Endothelial cell of umbilical vein (primary cell): ENCODE results near the gene OTULINL. TPM values are rescaled to one million over a fixed set of nuclear protein-coding genes. Genes with fewer than 3 reads are reported as not detected.

Experiments
- BruUV-seq: library from RNA; stranded (reverse); fragments of 400-500 nt; replicated peaks from 2 replicates; lab custom pipeline; 2021; lab: Mats Ljungman, UMichigan
- CTCF ChIA-PET: fragments of 300-600, 350-600 bp; sonication (Branson Sonifier 250); formaldehyde crosslinking; loops from one replicate; lab custom pipeline; 2021; ENCODE audit warnings: antibody characterized with exemption, inconsistent platforms; lab: Charles Lee
- POLR2A ChIA-PET: fragments of 300-600, 350-600 bp; sonication (Branson Sonifier 250); formaldehyde crosslinking; loops from one replicate; lab custom pipeline; 2021; ENCODE audit warnings: antibody characterized with exemption, inconsistent platforms; lab: Charles Lee
- DNase-seq: peaks from one replicate; pipeline ENCODE4 v3.0.0-alpha.2; 2011; ENCODE audit warnings: low read depth, low spot score
- FAIRE-seq: peaks from 2 replicates; lab custom pipeline; 2011; peaks lifted over from hg19 to GRCh38; lab: Jason Lieb, UNC
- H2AFZ ChIP-seq: 2 replicates; pipeline ENCODE4 v1.6.0; 2012; ENCODE audit warnings: low read depth, low read length, control low read depth, inconsistent platforms
- H3K27ac ChIP-seq: 2 replicates; pipeline ENCODE4 v1.5.1; 2011; ENCODE audit warnings: low read depth, mild to moderate bottlenecking, control low read depth, low read length, moderate library complexity; ENCODE audit not compliant: insufficient read depth
- H3K27me3 ChIP-seq, 2 experiments: 2 replicates each; pipeline versions ENCODE4 v1.6.0 to v1.6.1; 2011; ENCODE audit warnings: low read length in 2 of 2, mixed read lengths in 1 of 2; ENCODE audit not compliant: control insufficient read depth in 2 of 2, insufficient read depth in 2 of 2
- H3K36me3 ChIP-seq, 2 experiments: 2 replicates in 1 of 2; 3 replicates in 1 of 2; pipeline ENCODE4 v1.5.1; 2011; ENCODE audit warnings: low read length in 2 of 2, mild to moderate bottlenecking in 1 of 2, moderate library complexity in 1 of 2; ENCODE audit not compliant: control insufficient read depth in 2 of 2, insufficient read depth in 2 of 2; ENCODE audit errors: extremely low read depth in 1 of 2
- H3K4me1 ChIP-seq: 3 replicates; pipeline ENCODE4 v1.5.1; 2011; ENCODE audit warnings: mild to moderate bottlenecking, low read length; ENCODE audit not compliant: control insufficient read depth, insufficient read depth; ENCODE audit errors: extremely low read depth
- H3K4me2 ChIP-seq: 2 replicates; pipeline ENCODE4 v1.6.1; 2011; ENCODE audit warnings: low read length, control low read depth, mixed read lengths; ENCODE audit not compliant: insufficient read depth
- H3K4me3 ChIP-seq, 3 experiments: fragments of 200-600 bp in 1 of 3; sonication (generic), shearing (Covaris generic) in 1 of 3; replicated peaks in 1 of 3; 2 replicates each; pipeline ENCODE4 v1.5.1; 2011 to 2016; ENCODE audit warnings: control low read depth in 3 of 3, low read length in 3 of 3, mild to moderate bottlenecking in 2 of 3, inconsistent platforms in 1 of 3, low read depth in 1 of 3, moderate library complexity in 1 of 3; ENCODE audit not compliant: insufficient read depth in 1 of 3
- H3K79me2 ChIP-seq: 2 replicates; pipeline ENCODE4 v1.6.0; 2012; ENCODE audit warnings: low read length, inconsistent platforms; ENCODE audit not compliant: control insufficient read depth, insufficient read depth
- H3K9ac ChIP-seq: replicated peaks from 2 replicates; pipeline ENCODE3; 2011; ENCODE audit warnings: low read length, control low read depth; ENCODE audit not compliant: insufficient read depth; ENCODE audit errors: extremely low read depth
- H3K9me1 ChIP-seq: replicated peaks from 3 replicates; pipeline ENCODE4 v1.6.0; 2011; ENCODE audit warnings: mild to moderate bottlenecking, low read length; ENCODE audit not compliant: control insufficient read depth, insufficient read depth; ENCODE audit errors: extremely low read depth
- H3K9me3 ChIP-seq: replicated peaks from 2 replicates; pipeline ENCODE4 v1.5.1; 2012; ENCODE audit warnings: low read length, inconsistent platforms; ENCODE audit not compliant: control insufficient read depth, insufficient read depth
- H4K20me1 ChIP-seq: replicated peaks from 2 replicates; pipeline ENCODE3; 2011; ENCODE audit warnings: mild to moderate bottlenecking, low read length; ENCODE audit not compliant: control insufficient read depth, insufficient read depth; ENCODE audit errors: extremely low read depth
- CTCF ChIP-seq, 2 donors: IDR thresholded peaks; 1 replicate in 1 of 2; 2 replicates in 1 of 2; pipeline ENCODE4 v1.5.1; 2011; ENCODE audit warnings: low read length in 2 of 2, mild to moderate bottlenecking in 2 of 2, moderate library complexity in 2 of 2, control low read depth in 1 of 2, inconsistent platforms in 1 of 2, low read depth in 1 of 2; ENCODE audit not compliant: insufficient read depth in 1 of 2; ENCODE audit errors: extremely low read depth in 1 of 2
- FOS ChIP-seq: IDR thresholded peaks from 2 replicates; pipeline ENCODE4 v1.6.1; 2011; ENCODE audit warnings: mild to moderate bottlenecking, low read length, moderate library complexity, borderline replicate concordance; ENCODE audit not compliant: insufficient read depth
- JUN ChIP-seq: IDR thresholded peaks from 2 replicates; pipeline ENCODE4 v1.6.1; 2011; ENCODE audit warnings: borderline replicate concordance, low read depth; ENCODE audit not compliant: insufficient read length, insufficient read depth
- MAX ChIP-seq: IDR thresholded peaks from 2 replicates; pipeline ENCODE4 v1.6.1; 2011; ENCODE audit not compliant: insufficient read depth, insufficient read length
- MYC ChIP-seq: IDR thresholded peaks from one replicate; pipeline ENCODE4 v1.6.1; 2011; ENCODE audit warnings: mild to moderate bottlenecking, low read depth, low read length
- POLR2A ChIP-seq: IDR thresholded peaks from 2 replicates; pipeline ENCODE4 v1.6.1; 2012; ENCODE audit warnings: low read depth, mild to moderate bottlenecking, control low read depth, low read length
- POLR2AphosphoS5 ChIP-seq: IDR thresholded peaks from 2 replicates; pipeline ENCODE4 v1.6.1; 2012; ENCODE audit warnings: low read depth, mild to moderate bottlenecking, control low read depth, low read length, moderate library complexity; ENCODE audit not compliant: insufficient read depth
- dilution Hi-C: fragments of 300-500 bp; cut with MboI; formaldehyde crosslinking; loops from one replicate; pipeline ENCODE4 v1.15.0; 2019; ENCODE audit warnings: low sequenced_read_pairs; ENCODE audit not compliant: extremely low pct_ligation_motif_present
- intact Hi-C: fragments of 100-400 bp; cut with micrococcal nuclease; formaldehyde crosslinking; loops from one replicate; pipeline ENCODE4 v1.10.0; 2022
- polyA plus RNA-seq, 4 experiments: library from polyadenylated mRNA; depleted of rRNA in 3 of 4; stranded (reverse) in 3 of 4; unstranded in 1 of 4; fragments of >200 nt; gene quantifications; 2 replicates each; pipeline versions ENCODE4 v1.2.1 to v1.2.3, GENCODE V29; 2011 to 2012; ENCODE audit warnings: missing spikeins in 1 of 4
- total RNA-seq: library from RNA; stranded (reverse); gene quantifications from 2 replicates; pipeline ENCODE4 v1.2.3, GENCODE V29; 2021

OTULINL gene
- total and polyA plus RNA-seq, 2 donors (not counting 3 experiments of a cell fraction or from before 2014, with no cell fraction given) = 0.08 to 0.42 TPM

GRCh38 chr5:14590949-14591348 lies 9.4 kb downstream of the OTULINL start:
- Histone ChIP-seq H3K9me1 (no peaks in the 10 kb centered on the region), H3K36me3 (no peaks in the 10 kb centered on the region), H3K9me3 (no peaks in the 10 kb centered on the region), H3K9ac (no peak overlapping the region), H3K27me3 (peaks cover 7 to 34% of the 10 kb centered on the region in 2 experiments), H3K79me2 (no peaks in the 10 kb centered on the region), H3K4me3 (no peak overlapping the region), H2AFZ (no peak overlapping the region), H3K27ac (no peak overlapping the region), H3K4me2 (no peak overlapping the region), H3K4me1 (no peaks in the 10 kb centered on the region), H4K20me1 (no peaks in the 10 kb centered on the region)
- BruUV-seq = no TSS peak
- CTCF ChIA-PET = interaction anchor here (1.1 kb wide), 1 partner anchor 9 kb away, joined by 4 read pairs; no protein-coding TSS in a partner anchor
- FAIRE-seq (no peak), DNase-seq (no peak)
- intact Hi-C loops (no loop called here), dilution Hi-C loops (no loop called here)
- no peak for TF ChIP-seq FOS
- no peak for TF ChIP-seq POLR2AphosphoS5
- TF ChIP-seq POLR2A = no peak
- TF ChIP-seq MYC = no peak
- no peak for TF ChIP-seq MAX
- no peak for TF ChIP-seq CTCF (IDR thresholded peaks at IDR 0.05; ENCODE audit: extremely low read depth in 1 of 2, insufficient read depth in 1 of 2, low read depth in 1 of 2, low read length in 2 of 2)
- TF ChIP-seq JUN = no peak
- POLR2A ChIA-PET = no interaction called here
